ENCODE results near the gene MYO10. TPM values are rescaled to one million over a fixed set of nuclear protein-coding genes. Genes with fewer than 3 reads are reported as not detected.

Gene MYO10
- total RNA-seq, 1 experiment from 2014 or later: 202 TPM

DNA sequence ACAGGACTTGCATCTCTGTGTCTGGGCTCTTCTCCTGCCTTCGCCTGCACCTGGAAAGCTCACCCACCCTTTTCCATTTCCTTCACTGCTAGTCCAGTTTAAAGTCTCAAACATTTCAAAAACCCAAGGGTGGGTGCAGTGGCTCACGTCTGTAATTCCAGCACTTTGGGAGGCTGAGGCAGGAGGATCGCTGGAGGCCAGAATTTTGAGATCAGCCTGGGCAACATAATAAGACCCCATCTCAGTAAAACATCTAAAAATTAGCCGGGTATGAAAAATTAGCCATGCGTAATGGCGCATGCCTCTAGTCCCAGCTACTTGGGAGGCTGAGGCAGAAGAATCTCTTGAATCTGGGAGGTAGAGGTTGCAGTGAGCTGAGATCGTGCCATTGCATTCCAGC, 179.4 kb downstream of the MYO10 start:
- Histone ChIP-seq H3K4me1 (ENCODE audit: insufficient read depth, low read length, poor library complexity, severe bottlenecking) (peaks cover 38% of the 10 kb centered on the region), H3K9me3 (ENCODE audit: low read depth, low read length, poor library complexity, severe bottlenecking) (no peaks in the 10 kb centered on the region), H3K36me3 (ENCODE audit: insufficient read depth, low read length, poor library complexity, severe bottlenecking) (peaks cover 68% of the 10 kb centered on the region), H3K4me3 (ENCODE audit: low read depth, low read length, poor library complexity, severe bottlenecking) (no peak overlapping the region), H3K27me3 (replicated peaks; ENCODE audit: insufficient read depth, low read depth, low read length, poor library complexity) (no peaks in the 10 kb centered on the region), H3K27ac (ENCODE audit: low read depth, low read length, poor library complexity, severe bottlenecking) (no peak overlapping the region)
- CTCF ChIA-PET: interaction anchor here (0.6 kb wide), 1 partner anchor 408 kb away, joined by 16 read pairs; no protein-coding TSS in a partner anchor
- POLR2A ChIA-PET (ENCODE audit: low non-redundant PET): no interaction called here
- no peak for TF ChIP-seq EZH2 (IDR thresholded peaks at IDR 0.05; ENCODE audit: borderline replicate concordance, low read depth, low read length, poor library complexity, severe bottlenecking)
- TF ChIP-seq CTCF (conservative IDR thresholded peaks at IDR 0.05; ENCODE audit: low read depth, low read length): no peak
- no TSS peak for BruUV-seq (replicated peaks)
- intact Hi-C loops (cut with micrococcal nuclease; ENCODE audit: unreplicated experiment): no loop called here
- DNase-seq (ENCODE audit: low spot score): no peak

DNA sequence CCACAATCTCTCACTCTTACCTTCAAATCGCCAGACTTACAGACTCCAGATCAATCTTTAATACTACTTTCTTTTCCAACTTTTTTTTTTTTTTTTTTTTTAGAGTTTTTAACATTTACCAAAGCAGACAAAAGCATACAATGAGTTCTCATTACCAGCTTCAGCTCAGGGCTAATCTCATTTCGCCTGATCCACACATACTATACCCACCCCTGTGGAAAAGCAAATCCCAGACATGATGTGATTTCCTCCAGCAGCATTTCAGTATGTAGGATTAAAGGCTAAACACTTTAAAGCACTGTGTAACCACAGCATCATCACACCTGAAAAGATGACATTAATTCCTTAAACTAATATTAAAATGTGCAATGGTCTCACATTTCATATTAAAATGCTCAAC, 180.4 kb downstream of the MYO10 start:
- intact Hi-C loops (cut with micrococcal nuclease; ENCODE audit: unreplicated experiment): no loop called here
- Histone ChIP-seq H3K36me3 (ENCODE audit: insufficient read depth, low read length, poor library complexity, severe bottlenecking) (peaks cover 64% of the 10 kb centered on the region), H3K9me3 (ENCODE audit: low read depth, low read length, poor library complexity, severe bottlenecking) (no peaks in the 10 kb centered on the region), H3K4me3 (ENCODE audit: low read depth, low read length, poor library complexity, severe bottlenecking) (no peak overlapping the region), H3K27ac (ENCODE audit: low read depth, low read length, poor library complexity, severe bottlenecking) (peak overlapping the region; percentile 56), H3K4me1 (ENCODE audit: insufficient read depth, low read length, poor library complexity, severe bottlenecking) (peaks cover 36% of the 10 kb centered on the region), H3K27me3 (replicated peaks; ENCODE audit: insufficient read depth, low read depth, low read length, poor library complexity) (no peaks in the 10 kb centered on the region)
- no peak for TF ChIP-seq EZH2 (IDR thresholded peaks at IDR 0.05; ENCODE audit: borderline replicate concordance, low read depth, low read length, poor library complexity, severe bottlenecking)
- no peak for TF ChIP-seq CTCF (conservative IDR thresholded peaks at IDR 0.05; ENCODE audit: low read depth, low read length)
- ChIA-PET POLR2A (ENCODE audit: low non-redundant PET) (no interaction called here), CTCF (no interaction called here)
- peak; percentile 26 for DNase-seq (ENCODE audit: low spot score)
- no TSS peak for BruUV-seq (replicated peaks)

- Histone ChIP-seq H3K27ac (ENCODE audit: low read depth, low read length, poor library complexity, severe bottlenecking) (peak overlapping the region; percentile 52), H3K27me3 (replicated peaks; ENCODE audit: insufficient read depth, low read depth, low read length, poor library complexity) (no peaks in the 10 kb centered on the region), H3K4me3 (ENCODE audit: low read depth, low read length, poor library complexity, severe bottlenecking) (no peak overlapping the region), H3K9me3 (ENCODE audit: low read depth, low read length, poor library complexity, severe bottlenecking) (no peaks in the 10 kb centered on the region), H3K4me1 (ENCODE audit: insufficient read depth, low read length, poor library complexity, severe bottlenecking) (peaks cover 26% of the 10 kb centered on the region), H3K36me3 (ENCODE audit: insufficient read depth, low read length, poor library complexity, severe bottlenecking) (peaks cover 63% of the 10 kb centered on the region)
- ChIA-PET CTCF (interaction anchor here (1.2 kb wide), 1 partner anchor 37 kb away, joined by 3 read pairs; no protein-coding TSS in a partner anchor), POLR2A (ENCODE audit: low non-redundant PET) (no interaction called here)
- intact Hi-C loops (cut with micrococcal nuclease; ENCODE audit: unreplicated experiment): no loop called here
- BruUV-seq (replicated peaks): no TSS peak
- peak; percentile 97 for DNase-seq (ENCODE audit: low spot score)
- TF ChIP-seq EZH2 (IDR thresholded peaks at IDR 0.05; ENCODE audit: borderline replicate concordance, low read depth, low read length, poor library complexity, severe bottlenecking) (no peak), CTCF (conservative IDR thresholded peaks at IDR 0.05; ENCODE audit: low read depth, low read length) (no peak)
Observed at GRCh38 chr5:16754601-16755000, 181.5 kb downstream of the MYO10 start.

Data from A673 (cell line).